ENCODE measurements around the gene LRRC23.

Gene LRRC23

GRCh38 chr12:6925540-6926279, 21.1 kb downstream of the LRRC23 start:
- no peak for DNase-seq (ENCODE audit: low spot score)

GRCh38 chr12:6927379-6928021, 22.9 kb downstream of the LRRC23 start, which contains the start of gene ATN1:
TSS of gene ATN1 (plus strand) at chr12:6927959. CDS start at chr12:6934002, 6,043 bp downstream.
- peak; percentile 78 for DNase-seq (ENCODE audit: low spot score)

DNA sequence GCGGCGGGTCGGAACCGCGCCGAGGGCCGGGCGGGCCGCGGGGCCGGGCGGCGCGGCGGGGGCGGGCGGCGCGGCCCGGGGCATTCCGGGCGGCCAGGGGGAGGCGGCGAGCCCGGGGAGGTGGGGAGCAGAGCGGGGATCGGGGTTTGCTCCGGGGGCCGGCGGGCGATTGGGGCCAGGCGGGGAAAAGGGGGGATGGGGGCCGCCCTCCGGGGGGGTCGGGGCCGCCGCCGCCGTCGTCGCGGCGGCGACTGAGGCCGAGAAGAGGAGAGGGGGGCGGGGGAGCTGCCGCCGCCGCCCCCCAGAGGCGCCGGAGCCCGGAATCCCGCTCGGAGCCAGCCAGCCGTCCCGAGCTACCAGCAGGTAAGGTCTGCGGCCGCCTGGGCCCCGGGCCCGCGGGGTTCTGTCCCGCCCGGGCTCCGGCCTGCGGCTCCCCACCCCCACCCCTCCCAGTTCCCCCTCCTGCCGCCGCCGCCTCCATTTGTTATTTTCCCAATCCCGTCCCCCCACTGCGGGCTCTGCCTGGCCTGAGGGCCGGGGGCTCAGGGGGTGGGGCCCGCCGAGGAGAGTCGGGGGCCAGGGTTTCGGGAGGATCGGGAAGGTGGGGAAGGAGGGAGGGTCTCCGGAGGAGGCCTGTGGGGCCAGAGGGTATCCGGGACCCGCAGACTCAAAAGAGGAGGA, 23.5 kb downstream of the LRRC23 start:
- DNase-seq (ENCODE audit: low spot score), result peak; percentile 69

DNA sequence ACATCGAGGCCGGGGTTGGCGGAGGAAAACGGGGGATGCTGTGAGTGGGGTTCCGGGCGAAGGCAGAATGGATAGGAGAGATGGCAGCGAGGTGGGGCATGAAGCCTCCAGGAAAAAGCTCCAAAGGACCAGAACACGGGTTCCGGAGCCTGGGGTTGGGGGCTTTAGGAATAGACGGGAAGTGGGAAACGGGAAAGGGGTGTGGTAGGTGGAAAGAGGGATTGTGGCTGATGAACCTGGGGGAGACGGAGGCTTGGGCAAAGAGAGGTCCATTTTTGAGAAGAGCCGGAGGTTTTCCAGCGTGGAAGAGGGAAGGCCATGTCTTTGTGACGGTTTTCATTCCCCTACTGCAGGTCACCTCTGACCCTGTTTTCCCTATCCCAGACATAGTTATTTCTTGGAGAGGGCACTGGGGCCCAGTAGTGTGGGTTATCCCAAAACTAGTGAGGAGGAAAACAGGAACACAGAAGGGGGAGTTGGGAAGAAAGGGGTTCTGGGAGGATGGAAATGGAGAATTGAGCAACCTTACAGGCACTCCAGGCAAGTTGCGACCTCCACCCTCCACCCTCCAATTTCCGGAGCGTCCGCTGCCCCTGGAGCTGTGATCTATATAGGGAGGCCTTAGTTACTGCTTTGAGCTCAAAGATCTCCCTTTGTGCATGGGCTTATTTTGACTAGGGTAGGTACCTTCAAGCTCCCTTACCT, 24.2 kb downstream of the LRRC23 start:
- peak; percentile 46 for DNase-seq (ENCODE audit: low spot score)

DNA sequence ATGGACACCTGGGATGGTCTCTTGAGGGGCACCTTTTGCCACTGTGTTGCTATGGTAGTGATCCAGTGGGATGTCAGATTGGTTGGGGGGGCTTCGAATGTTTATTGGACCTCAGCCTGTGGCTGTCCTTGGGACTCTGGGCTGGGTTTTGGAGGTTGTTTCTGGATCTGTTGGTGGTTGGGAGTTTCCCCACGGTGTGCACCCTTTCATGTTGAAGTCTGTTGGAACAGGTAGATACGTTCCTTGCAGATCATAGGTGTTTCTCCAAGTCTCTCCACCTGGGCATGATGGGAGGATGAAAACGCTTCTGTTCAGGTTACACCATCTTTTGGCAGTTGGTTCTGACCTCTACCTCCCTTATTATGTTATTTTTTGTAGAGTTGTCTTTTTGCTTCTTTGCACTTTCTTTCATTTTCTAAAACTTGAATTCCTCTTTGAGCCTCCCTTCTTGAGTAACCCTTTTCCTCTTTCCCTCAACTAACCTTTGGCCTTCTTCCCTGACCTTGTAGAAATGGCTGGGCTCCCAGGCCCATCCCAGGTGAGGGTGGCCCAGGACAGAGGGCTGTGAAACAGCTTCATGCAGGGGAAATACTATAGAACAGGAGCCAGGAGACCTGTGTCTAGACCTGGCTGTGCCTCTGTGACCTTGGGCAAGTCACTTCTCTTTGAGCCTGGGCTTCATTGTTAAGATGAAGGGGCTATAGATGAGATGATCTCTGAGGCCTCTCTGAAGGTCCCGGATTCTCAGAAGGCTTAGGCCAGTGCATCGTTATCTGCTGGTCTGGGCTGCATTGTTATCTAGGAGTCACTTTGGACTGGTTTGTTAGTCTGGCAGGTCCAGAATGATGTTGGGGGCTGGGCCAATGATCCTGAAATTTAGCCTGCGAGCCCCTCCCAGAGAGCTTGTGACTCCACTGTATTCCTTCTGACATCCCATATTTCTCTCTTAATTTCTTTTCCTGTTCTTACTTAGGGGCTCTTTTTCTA, 25.1 kb downstream of the LRRC23 start:
- DNase-seq (ENCODE audit: low spot score), result no peak

DNA sequence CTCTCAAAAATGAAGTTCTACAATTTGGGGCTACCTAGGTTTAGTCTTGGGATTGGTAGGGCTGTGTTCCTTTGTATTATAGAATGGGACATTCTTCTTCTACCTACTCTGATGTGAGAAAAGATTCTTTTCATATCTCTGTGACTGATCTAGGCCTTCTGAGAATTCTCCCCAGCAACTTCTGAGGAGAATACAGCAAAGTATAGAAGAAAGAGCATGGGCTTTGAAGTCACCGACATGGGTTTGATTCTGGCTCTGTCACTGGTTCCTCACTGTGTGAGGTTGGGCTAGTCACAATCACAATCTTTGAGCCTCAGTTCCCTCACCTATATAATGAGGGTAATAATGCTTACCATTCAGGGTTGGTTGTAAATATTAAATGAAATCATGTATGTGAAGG, 28.1 kb downstream of the LRRC23 start:
- DNase-seq (ENCODE audit: low spot score), result no peak

GRCh38 chr12:6934110-6934509, 29.5 kb downstream of the LRRC23 start:
- no peak for DNase-seq (ENCODE audit: low spot score)

DNA sequence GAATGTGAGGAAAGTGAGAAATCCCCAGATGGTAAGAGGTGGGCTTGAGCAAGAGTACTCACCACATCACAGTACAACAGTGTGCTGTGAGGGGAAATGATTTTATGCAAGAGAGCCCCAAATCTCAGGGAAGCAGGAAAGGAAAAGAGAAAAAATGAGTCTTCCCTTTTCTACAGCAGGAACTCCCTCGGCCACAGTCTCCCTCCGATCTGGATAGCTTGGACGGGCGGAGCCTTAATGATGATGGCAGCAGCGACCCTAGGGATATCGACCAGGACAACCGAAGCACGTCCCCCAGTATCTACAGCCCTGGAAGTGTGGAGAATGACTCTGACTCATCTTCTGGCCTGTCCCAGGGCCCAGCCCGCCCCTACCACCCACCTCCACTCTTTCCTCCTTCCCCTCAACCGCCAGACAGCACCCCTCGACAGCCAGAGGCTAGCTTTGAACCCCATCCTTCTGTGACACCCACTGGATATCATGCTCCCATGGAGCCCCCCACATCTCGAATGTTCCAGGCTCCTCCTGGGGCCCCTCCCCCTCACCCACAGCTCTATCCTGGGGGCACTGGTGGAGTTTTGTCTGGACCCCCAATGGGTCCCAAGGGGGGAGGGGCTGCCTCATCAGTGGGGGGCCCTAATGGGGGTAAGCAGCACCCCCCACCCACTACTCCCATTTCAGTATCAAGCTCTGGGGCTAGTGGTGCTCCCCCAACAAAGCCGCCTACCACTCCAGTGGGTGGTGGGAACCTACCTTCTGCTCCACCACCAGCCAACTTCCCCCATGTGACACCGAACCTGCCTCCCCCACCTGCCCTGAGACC, 31.0 kb downstream of the LRRC23 start:
- no peak for DNase-seq (ENCODE audit: low spot score)

GRCh38 chr12:6936194-6936635, 31.6 kb downstream of the LRRC23 start:
- no peak for DNase-seq (ENCODE audit: low spot score)

- no peak for DNase-seq (ENCODE audit: low spot score)
These were observed 32.2 kb downstream of the LRRC23 start for GRCh38 chr12:6936636-6937480.

GRCh38 chr12:6937481-6938352, 33.1 kb downstream of the LRRC23 start:
- DNase-seq (ENCODE audit: low spot score), result peak; percentile 88

DNA sequence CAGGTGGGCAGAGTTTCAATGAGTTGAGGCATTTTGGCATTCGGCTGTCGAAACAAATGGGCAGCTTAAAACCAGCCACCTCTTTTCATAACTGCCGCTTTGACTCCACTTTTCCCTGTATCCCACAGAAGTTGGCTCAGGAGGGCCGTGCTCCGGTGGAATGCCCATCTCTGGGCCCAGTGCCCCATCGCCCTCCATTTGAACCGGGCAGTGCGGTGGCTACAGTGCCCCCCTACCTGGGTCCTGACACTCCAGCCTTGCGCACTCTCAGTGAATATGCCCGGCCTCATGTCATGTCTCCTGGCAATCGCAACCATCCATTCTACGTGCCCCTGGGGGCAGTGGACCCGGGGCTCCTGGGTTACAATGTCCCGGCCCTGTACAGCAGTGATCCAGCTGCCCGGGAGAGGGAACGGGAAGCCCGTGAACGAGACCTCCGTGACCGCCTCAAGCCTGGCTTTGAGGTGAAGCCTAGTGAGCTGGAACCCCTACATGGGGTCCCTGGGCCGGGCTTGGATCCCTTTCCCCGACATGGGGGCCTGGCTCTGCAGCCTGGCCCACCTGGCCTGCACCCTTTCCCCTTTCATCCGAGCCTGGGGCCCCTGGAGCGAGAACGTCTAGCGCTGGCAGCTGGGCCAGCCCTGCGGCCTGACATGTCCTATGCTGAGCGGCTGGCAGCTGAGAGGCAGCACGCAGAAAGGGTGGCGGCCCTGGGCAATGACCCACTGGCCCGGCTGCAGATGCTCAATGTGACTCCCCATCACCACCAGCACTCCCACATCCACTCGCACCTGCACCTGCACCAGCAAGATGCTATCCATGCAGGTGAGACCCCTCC, 34.0 kb downstream of the LRRC23 start:
- no peak for DNase-seq (ENCODE audit: low spot score)

DNA sequence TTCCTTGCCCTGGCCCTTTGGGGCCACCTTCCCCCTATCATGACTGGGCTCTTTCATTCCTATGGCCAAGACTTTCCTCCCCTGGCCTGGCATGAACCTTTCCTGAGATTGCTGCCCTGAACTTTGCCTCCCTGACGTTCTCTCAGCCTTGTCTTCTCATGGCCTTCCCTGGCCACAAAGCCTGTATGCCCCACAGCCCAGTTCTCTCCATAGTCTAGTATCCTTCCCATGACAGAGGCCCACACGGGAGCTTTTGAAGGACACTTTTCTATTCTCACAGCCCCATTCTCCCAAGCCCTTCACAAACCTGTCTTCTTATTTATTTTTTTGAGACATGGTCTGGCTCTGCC, 34.5 kb downstream of the LRRC23 start:
- no peak for DNase-seq (ENCODE audit: low spot score)

- no peak for DNase-seq (ENCODE audit: low spot score)
These were observed 36.6 kb downstream of the LRRC23 start for GRCh38 chr12:6941267-6941666.

- no peak for DNase-seq (ENCODE audit: low spot score)
These were observed 37.2 kb downstream of the LRRC23 start for GRCh38 chr12:6941782-6942181.

GRCh38 chr12:6942331-6942665, 37.7 kb downstream of the LRRC23 start:
- no peak for DNase-seq (ENCODE audit: low spot score)

- peak; percentile 97 for DNase-seq (ENCODE audit: low spot score)
These were observed 38.7 kb downstream of the LRRC23 start for GRCh38 chr12:6943389-6943721.

Measured in HuH-7.5 (cell line).